IMR-90 (cell line): ENCODE measurements around the gene NGEF. TPM values are rescaled to one million over a fixed set of nuclear protein-coding genes. Genes with fewer than 3 reads are reported as not detected.
"Not testable (repeated sequence)": the region's sequence is repeated elsewhere in the genome, so short reads cannot be mapped to it uniquely, and the experiment has no call there.

Experiments
- ATAC-seq: fragments of 200-7000 bp; cut with Tn5 transposase; 2 replicates; pipeline ENCODE4 v1.9.1; 2020; ENCODE audit warnings: low read depth, mild to moderate bottlenecking, moderate library complexity
- BruUV-seq: library from RNA; stranded (reverse); fragments of 400-500 nt; replicated peaks from 2 replicates; lab custom pipeline; 2021; lab: Mats Ljungman, UMichigan
- CTCF ChIA-PET: fragments of 300-600 bp; formaldehyde crosslinking; extraction: SDS; loops from one replicate; lab custom pipeline; 2021; ENCODE audit warnings: antibody characterized with exemption; lab: Yijun Ruan, JAX
- POLR2A ChIA-PET: fragments of 300-600 bp; sonication (Branson Sonifier 250); formaldehyde crosslinking; loops from one replicate; lab custom pipeline; 2022; ENCODE audit warnings: antibody characterized with exemption; ENCODE audit not compliant: unreplicated experiment; lab: Charles Lee
- DNase-seq: peaks from one replicate; pipeline ENCODE4 v3.0.0; 2013
- H2AFZ ChIP-seq: replicated peaks from 2 replicates; pipeline ENCODE3; 2013; ENCODE audit warnings: low read length, mild to moderate bottlenecking; ENCODE audit not compliant: poor library complexity
- H2AK5ac ChIP-seq: 2 replicates; pipeline ENCODE4 v1.6.1; 2013; ENCODE audit warnings: low read depth, low read length, inconsistent platforms
- H2AK9ac ChIP-seq: replicated peaks from 2 replicates; pipeline ENCODE3; 2013; ENCODE audit warnings: mild to moderate bottlenecking, low read depth, low read length, moderate library complexity; ENCODE audit not compliant: poor library complexity
- H2BK120ac ChIP-seq: 2 replicates; pipeline ENCODE4 v1.6.1; 2013; ENCODE audit warnings: low read depth, low read length, inconsistent platforms
- H2BK15ac ChIP-seq: 3 replicates; pipeline ENCODE4 v1.6.1; 2013; ENCODE audit warnings: low read depth, low read length, inconsistent platforms
- H2BK20ac ChIP-seq: 2 replicates; pipeline ENCODE4 v1.6.1; 2013; ENCODE audit warnings: low read depth, mild to moderate bottlenecking, inconsistent platforms, low read length, moderate library complexity
- H2BK5ac ChIP-seq: 2 replicates; pipeline ENCODE4 v1.6.1; 2013; ENCODE audit warnings: mild to moderate bottlenecking, low read depth, low read length, inconsistent platforms; ENCODE audit not compliant: poor library complexity, severe bottlenecking
- H3K14ac ChIP-seq: replicated peaks from 2 replicates; pipeline ENCODE4 v1.6.1; 2013; ENCODE audit warnings: low read depth, low read length, inconsistent platforms
- H3K18ac ChIP-seq: 2 replicates; pipeline ENCODE4 v1.6.1; 2013; ENCODE audit warnings: low read depth, low read length, control low read depth
- H3K23ac ChIP-seq: 2 replicates; pipeline ENCODE4 v1.6.1; 2013; ENCODE audit warnings: low read depth, low read length, inconsistent platforms
- H3K27ac ChIP-seq: 2 replicates; pipeline ENCODE4 v1.5.1; 2013; ENCODE audit warnings: mild to moderate bottlenecking, control low read depth, low read length; ENCODE audit not compliant: insufficient read depth
- H3K27me3 ChIP-seq: 2 replicates; pipeline ENCODE4 v1.6.1; 2013; ENCODE audit warnings: low read length; ENCODE audit not compliant: control insufficient read depth, insufficient read depth
- H3K36me3 ChIP-seq: 2 replicates; pipeline ENCODE4 v1.6.1; 2013; ENCODE audit warnings: low read length, mixed read lengths; ENCODE audit not compliant: control insufficient read depth, insufficient read depth
- H3K4ac ChIP-seq: 2 replicates; pipeline ENCODE4 v1.6.1; 2013; ENCODE audit warnings: low read depth, low read length, inconsistent platforms
- H3K4me1 ChIP-seq: 2 replicates; pipeline ENCODE4 v1.6.1; 2013; ENCODE audit warnings: low read length, mixed read lengths; ENCODE audit not compliant: control insufficient read depth, insufficient read depth
- H3K4me2 ChIP-seq: 2 replicates; pipeline ENCODE4 v1.6.1; 2013; ENCODE audit warnings: low read depth, mild to moderate bottlenecking, control low read depth, low read length, moderate library complexity
- H3K4me3 ChIP-seq: 2 replicates; pipeline ENCODE4 v1.5.1; 2013; ENCODE audit warnings: low read depth, mild to moderate bottlenecking, control low read depth, low read length, moderate library complexity; ENCODE audit not compliant: insufficient read depth
- H3K56ac ChIP-seq: 2 replicates; pipeline ENCODE4 v1.6.1; 2013; ENCODE audit warnings: low read length, inconsistent platforms; ENCODE audit not compliant: insufficient read depth; ENCODE audit errors: extremely low read depth
- H3K79me1 ChIP-seq, 2 experiments: 2 replicates each; pipeline ENCODE4 v1.6.1; 2013; ENCODE audit warnings: low read length in 2 of 2, inconsistent platforms in 1 of 2, low read depth in 1 of 2
- H3K9ac ChIP-seq: 2 replicates; pipeline ENCODE4 v1.6.1; 2013; ENCODE audit warnings: low read depth, low read length, control low read depth
- H3K9me1 ChIP-seq: 2 replicates; pipeline ENCODE4 v1.6.1; 2013; ENCODE audit warnings: low read length, inconsistent platforms; ENCODE audit not compliant: insufficient read depth
- H3K9me3 ChIP-seq: 2 replicates; pipeline ENCODE4 v1.6.1; 2013; ENCODE audit warnings: low read length; ENCODE audit not compliant: control insufficient read depth, insufficient read depth
- H4K20me1 ChIP-seq: 2 replicates; pipeline ENCODE4 v1.6.1; 2013; ENCODE audit warnings: low read length, inconsistent platforms; ENCODE audit not compliant: insufficient read depth
- H4K5ac ChIP-seq: 2 replicates; pipeline ENCODE4 v1.6.1; 2013; ENCODE audit warnings: mild to moderate bottlenecking, low read depth, low read length, control low read depth
- H4K8ac ChIP-seq, 2 experiments: 2 replicates each; pipeline ENCODE4 v1.6.1; 2013; ENCODE audit warnings: low read depth in 2 of 2, low read length in 2 of 2, control low read depth in 1 of 2, inconsistent platforms in 1 of 2
- H4K91ac ChIP-seq: 2 replicates; pipeline ENCODE4 v1.6.1; 2013; ENCODE audit warnings: low read depth, low read length, inconsistent platforms; ENCODE audit not compliant: insufficient read depth
- WGBS, 2 experiments: methylation state at CpG; one replicate each; pipeline versions ENCODE4 v1.1.5 to v1.1.7; 2013; ENCODE audit warnings: missing lambda C conversion rate in 2 of 2; ENCODE audit not compliant: insufficient read length in 1 of 2; ENCODE audit errors: extremely low coverage in 2 of 2; 5-methylcytosine and 5-hydroxymethylcytosine counted together
- dilution Hi-C: fragments of 300-500 bp; cut with HindIII; formaldehyde crosslinking; loops from one replicate; pipeline ENCODE4 v1.14.3; 2018; ENCODE audit warnings: low sequenced_read_pairs; ENCODE audit not compliant: unreplicated experiment
- in situ Hi-C: fragments of 300-500 bp; cut with MboI; formaldehyde crosslinking; loops from 3 replicates; pipeline ENCODE4 v1.14.3; 2019; ENCODE audit warnings: low sequenced_read_pairs, inconsistent platforms, mixed read lengths
- intact Hi-C: fragments of 100-400 bp; cut with micrococcal nuclease; formaldehyde crosslinking; loops from 2 replicates; pipeline ENCODE4 v1.10.0; 2022
- polyA plus RNA-seq, 3 experiments: library from polyadenylated mRNA; depleted of rRNA; stranded (reverse); fragments of >200 nt; gene quantifications; 2 replicates each; pipeline ENCODE4 v1.2.3, GENCODE V29; 2012; ENCODE audit warnings: low replicate concordance in 1 of 3
- total RNA-seq: library from RNA; depleted of rRNA; stranded (reverse); fragments of >200 nt; gene quantifications from 2 replicates; pipeline ENCODE4 v1.2.3, GENCODE V29; 2012

The NGEF gene
- total and polyA plus RNA-seq, 2 of the 4 experiments (the other 2 are of a cell fraction), result 1.1 to 1.7 TPM

DNA sequence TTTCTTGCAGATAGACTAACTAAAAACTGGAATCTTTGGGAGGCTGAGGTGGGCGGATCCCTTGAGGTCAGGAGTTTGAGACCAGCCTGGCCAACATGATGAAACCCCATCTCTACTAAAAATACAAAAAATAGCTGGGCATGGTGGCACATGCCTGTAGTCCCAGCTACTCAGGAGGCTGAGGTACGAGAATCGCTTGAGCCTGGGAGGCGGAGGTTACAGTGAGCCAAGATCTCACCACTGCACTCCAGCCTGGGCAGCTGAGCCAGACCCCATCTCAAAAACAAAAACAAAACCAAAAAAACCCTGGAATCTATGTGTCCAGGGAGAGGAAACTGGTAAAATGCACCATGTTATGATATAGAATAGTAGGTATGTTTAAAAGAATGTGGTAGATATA is 39.5 kb upstream of the NGEF start:
- intact Hi-C loops, H3K79me1 ChIP-seq, H3K4me1 ChIP-seq, H3K4me2 ChIP-seq, H3K9me3 ChIP-seq, CTCF ChIA-PET, H4K5ac ChIP-seq, H2BK20ac ChIP-seq, DNase-seq, H2AK5ac ChIP-seq, H3K4ac ChIP-seq, H4K91ac ChIP-seq, H3K18ac ChIP-seq, H2AFZ ChIP-seq, H3K36me3 ChIP-seq, POLR2A ChIA-PET, H4K8ac ChIP-seq, dilution Hi-C loops, H3K27ac ChIP-seq, H2BK120ac ChIP-seq, H3K56ac ChIP-seq, H2BK5ac ChIP-seq, H3K23ac ChIP-seq, H2AK9ac ChIP-seq, H3K9ac ChIP-seq, H3K9me1 ChIP-seq, H3K4me3 ChIP-seq, BruUV-seq, H2BK15ac ChIP-seq, ATAC-seq, H3K14ac ChIP-seq, H4K20me1 ChIP-seq: not testable (repeated sequence)
- peaks cover 38% of the 10 kb centered on the region for H3K27me3 ChIP-seq
- no CpG with 5 or more reads among the region's 4 CpGs for WGBS, 2 experiments
- in situ Hi-C loops, result loop anchor here (10.0 kb wide), 1 partner anchor 198 kb away; no protein-coding TSS in a partner anchor
